MCF 10A (cell line): ENCODE measurements around the gene NUTF2. TPM values are rescaled to one million over a fixed set of nuclear protein-coding genes. Genes with fewer than 3 reads are reported as not detected.
A peak's percentile ranks its signal among the peaks of the same experiment; 100 is the strongest.

ENCODE experiments used
- BruUV-seq: library from RNA; stranded (reverse); fragments of 400-500 nt; replicated peaks from 2 replicates; lab custom pipeline; 2021; lab: Mats Ljungman, UMichigan
- CTCF ChIA-PET: fragments of 300-600 bp; sonication (Branson Sonifier 250); formaldehyde crosslinking; extraction: SDS; loops from one replicate; lab custom pipeline; 2021; ENCODE audit warnings: antibody characterized with exemption, inconsistent platforms; lab: Yijun Ruan, JAX
- POLR2A ChIA-PET: fragments of 300-600, 350-650 bp; sonication (Branson Sonifier 250); formaldehyde crosslinking; extraction: SDS; loops from one replicate; lab custom pipeline; 2020; ENCODE audit warnings: antibody characterized with exemption, inconsistent platforms; lab: Yijun Ruan, JAX
- DNase-seq: peaks from one replicate; pipeline ENCODE4 v3.0.0-alpha.2; 2018; ENCODE audit not compliant: unreplicated experiment
- H3K27ac Mint-ChIP-seq: one replicate; pipeline ENCODE4 v1.8.0; 2022; ENCODE audit warnings: mild to moderate bottlenecking, low read depth, mixed read lengths; ENCODE audit not compliant: unreplicated experiment
- H3K27me3 Mint-ChIP-seq: one replicate; pipeline ENCODE4 v1.8.0; 2022; ENCODE audit warnings: mixed read lengths; ENCODE audit not compliant: insufficient read depth, unreplicated experiment
- H3K36me3 Mint-ChIP-seq: one replicate; pipeline ENCODE4 v1.8.0; 2022; ENCODE audit warnings: mild to moderate bottlenecking, moderate library complexity, mixed read lengths; ENCODE audit not compliant: insufficient read depth, unreplicated experiment
- H3K4me1 Mint-ChIP-seq: one replicate; pipeline ENCODE4 v1.8.0; 2022; ENCODE audit warnings: mixed read lengths; ENCODE audit not compliant: insufficient read depth, unreplicated experiment
- H3K4me3 Mint-ChIP-seq: one replicate; pipeline ENCODE4 v1.8.0; 2022; ENCODE audit warnings: mild to moderate bottlenecking, moderate library complexity, mixed read lengths; ENCODE audit not compliant: unreplicated experiment
- H3K9me3 Mint-ChIP-seq: one replicate; pipeline ENCODE4 v1.8.0; 2022; ENCODE audit warnings: mixed read lengths; ENCODE audit not compliant: unreplicated experiment
- CTCF ChIP-seq: fragments of 200-600 bp; IDR thresholded peaks from one replicate; pipeline ENCODE4 v1.8.0; 2022; ENCODE audit warnings: antibody characterized with exemption, mild to moderate bottlenecking; ENCODE audit not compliant: unreplicated experiment
- intact Hi-C: fragments of 100-400 bp; cut with micrococcal nuclease; formaldehyde crosslinking; loops from 2 replicates; pipeline ENCODE4 v1.14.1; 2022
- total RNA-seq: library from RNA; stranded (reverse); gene quantifications from 2 replicates; pipeline ENCODE4 v1.2.3, GENCODE V29; 2022

The NUTF2 gene
- total RNA-seq, 1 experiment from 2014 or later: 133 TPM

GRCh38 chr16:67843343-67843765 is 3.4 kb upstream of the NUTF2 start:
- intact Hi-C loops: loop anchor here (5.0 to 10.0 kb wide), 3 partner anchors 74 to 319 kb away; partner anchors contain the start of gene RIPOR1
- no peak for TF ChIP-seq CTCF
- Mint-ChIP-seq H3K36me3 (peaks cover 7% of the 10 kb centered on the region), H3K4me3 (peak overlapping the region; percentile 84), H3K27ac (peak overlapping the region; percentile 19), H3K4me1 (peaks cover 16% of the 10 kb centered on the region), H3K9me3 (no peaks in the 10 kb centered on the region), H3K27me3 (no peaks in the 10 kb centered on the region)
- POLR2A ChIA-PET: interaction anchor here (0.7 to 8.4 kb wide), 10 partner anchors 10 to 124 kb away, joined by 3 to 141 read pairs (median 5); partner anchors contain the start of genes GFOD2, PSKH1 and PSMB10
- CTCF ChIA-PET: interaction anchor here (0.7 to 4.2 kb wide), 12 partner anchors 10 to 281 kb away, joined by 3 to 45 read pairs (median 4); partner anchors contain the start of gene CTCF
- BruUV-seq: no TSS peak
- DNase-seq: no peak

- Mint-ChIP-seq H3K4me3 (peak overlapping the region; percentile 84), H3K27me3 (no peaks in the 10 kb centered on the region), H3K27ac (no peak overlapping the region), H3K4me1 (peaks cover 16% of the 10 kb centered on the region), H3K36me3 (peaks cover 16% of the 10 kb centered on the region), H3K9me3 (no peaks in the 10 kb centered on the region)
- no TSS peak for BruUV-seq
- peak; percentile 69 for DNase-seq
- peak; percentile 19 for TF ChIP-seq CTCF
- POLR2A ChIA-PET: interaction anchor here (0.8 to 8.4 kb wide), 18 partner anchors 11 to 868 kb away, joined by 3 to 141 read pairs (median 4); partner anchors contain the start of genes EDC4, GFOD2, NRN1L and PSKH1
- intact Hi-C loops: loop anchor here (1.0 to 10.0 kb wide), 5 partner anchors 16 to 320 kb away; partner anchors contain the start of gene RIPOR1
- CTCF ChIA-PET: interaction anchor here (0.6 to 4.2 kb wide), 20 partner anchors 10 to 417 kb away, joined by 3 to 45 read pairs (median 4); partner anchors contain the start of genes CTCF and NRN1L
Measured at GRCh38 chr16:67844497-67844896, 2.2 kb upstream of the NUTF2 start.

GRCh38 chr16:67845291-67846062 is 1.3 kb upstream of the NUTF2 start:
- DNase-seq: no peak
- H3K27me3 Mint-ChIP-seq: no peaks in the 10 kb centered on the region
- no peak for TF ChIP-seq CTCF
- no TSS peak for BruUV-seq
- H3K4me3 Mint-ChIP-seq: peak overlapping the region; percentile 87
- no peaks in the 10 kb centered on the region for H3K9me3 Mint-ChIP-seq
- peak overlapping the region; percentile 65 for H3K27ac Mint-ChIP-seq
- peaks cover 16% of the 10 kb centered on the region for H3K4me1 Mint-ChIP-seq
- ChIA-PET POLR2A (interaction anchor here (0.6 to 8.4 kb wide), 17 partner anchors 10 to 298 kb away, joined by 3 to 141 read pairs (median 7); partner anchors contain the start of genes EDC4, GFOD2, PSKH1 and PSMB10), CTCF (interaction anchor here (0.6 to 4.2 kb wide), 19 partner anchors 9 to 372 kb away, joined by 3 to 45 read pairs (median 3); partner anchors contain the start of gene NRN1L)
- H3K36me3 Mint-ChIP-seq: peaks cover 24% of the 10 kb centered on the region
- intact Hi-C loops: loop anchor here (2.0 to 10.0 kb wide), 3 partner anchors 15 to 321 kb away; partner anchors contain the start of gene RIPOR1

- Mint-ChIP-seq H3K9me3 (no peaks in the 10 kb centered on the region), H3K27ac (peak overlapping the region; percentile 65), H3K27me3 (no peaks in the 10 kb centered on the region), H3K36me3 (peaks cover 24% of the 10 kb centered on the region), H3K4me1 (peaks cover 16% of the 10 kb centered on the region), H3K4me3 (peak overlapping the region; percentile 87)
- DNase-seq: no peak
- intact Hi-C loops: loop anchor here (10.0 kb wide), 2 partner anchors 171 to 321 kb away; partner anchors contain the start of gene RIPOR1
- POLR2A ChIA-PET: interaction anchor here (0.6 to 8.4 kb wide), 18 partner anchors 9 to 299 kb away, joined by 3 to 141 read pairs (median 4); partner anchors contain the start of genes ACD, CTCF, EDC4 and GFOD2
- TSS peak; percentile 44 for BruUV-seq
- TF ChIP-seq CTCF: no peak
- CTCF ChIA-PET: interaction anchor here (0.6 to 4.2 kb wide), 10 partner anchors 11 to 299 kb away, joined by 3 to 45 read pairs (median 8); partner anchors contain the start of gene NRN1L
Measured at GRCh38 chr16:67846063-67846319, 742 bp upstream of the NUTF2 start.
